ENCODE results near the gene KLRG1.

Gene KLRG1

GRCh38 chr12:8995021-8995775, 5.9 kb downstream of the KLRG1 start:
- DNase-seq = no peak
- Histone ChIP-seq H3K4me3 (no peak overlapping the region), H3K9me3 (no peaks in the 10 kb centered on the region), H3K27me3 (no peaks in the 10 kb centered on the region), H3K4me1 (no peaks in the 10 kb centered on the region), H3K36me3 (no peaks in the 10 kb centered on the region), H3K27ac (no peak overlapping the region)
- intact Hi-C loops (cut with DNase I; ENCODE audit: low total_unique reads) = no loop called here
- no peak for TF ChIP-seq CTCF (IDR thresholded peaks at IDR 0.05)

GRCh38 chr12:8996682-8997405, 7.5 kb downstream of the KLRG1 start:
- intact Hi-C loops (cut with DNase I; ENCODE audit: low total_unique reads) = no loop called here
- Histone ChIP-seq H3K9me3 (no peaks in the 10 kb centered on the region), H3K27me3 (no peaks in the 10 kb centered on the region), H3K4me3 (no peak overlapping the region), H3K36me3 (no peaks in the 10 kb centered on the region), H3K4me1 (no peaks in the 10 kb centered on the region), H3K27ac (no peak overlapping the region)
- no peak for DNase-seq
- no peak for TF ChIP-seq CTCF (IDR thresholded peaks at IDR 0.05)

GRCh38 chr12:9001233-9001632, 11.9 kb downstream of the KLRG1 start:
- H3K27ac ChIP-seq = no peak overlapping the region
- no peak overlapping the region for H3K4me3 ChIP-seq
- no peaks in the 10 kb centered on the region for H3K27me3 ChIP-seq
- no peak for DNase-seq
- no peak for TF ChIP-seq CTCF (IDR thresholded peaks at IDR 0.05)
- no peaks in the 10 kb centered on the region for H3K36me3 ChIP-seq
- no peaks in the 10 kb centered on the region for H3K9me3 ChIP-seq
- intact Hi-C loops (cut with DNase I; ENCODE audit: low total_unique reads) = no loop called here
- H3K4me1 ChIP-seq = no peaks in the 10 kb centered on the region

- TF ChIP-seq CTCF (IDR thresholded peaks at IDR 0.05) = no peak
- no peak overlapping the region for H3K4me3 ChIP-seq
- H3K9me3 ChIP-seq = no peaks in the 10 kb centered on the region
- H3K27me3 ChIP-seq = no peaks in the 10 kb centered on the region
- no peak for DNase-seq
- intact Hi-C loops (cut with DNase I; ENCODE audit: low total_unique reads) = no loop called here
- no peak overlapping the region for H3K27ac ChIP-seq
- no peaks in the 10 kb centered on the region for H3K36me3 ChIP-seq
- no peaks in the 10 kb centered on the region for H3K4me1 ChIP-seq
Observed at GRCh38 chr12:9002335-9002734, 13.0 kb downstream of the KLRG1 start.

- Histone ChIP-seq H3K36me3 (no peaks in the 10 kb centered on the region), H3K27ac (no peak overlapping the region), H3K4me1 (no peaks in the 10 kb centered on the region), H3K4me3 (no peak overlapping the region), H3K27me3 (no peaks in the 10 kb centered on the region), H3K9me3 (peaks cover 0 to 8% (median 0%) of the 10 kb centered on the region in 3 donors)
- DNase-seq = no peak
- no peak for TF ChIP-seq CTCF (IDR thresholded peaks at IDR 0.05)
- intact Hi-C loops (cut with DNase I; ENCODE audit: low total_unique reads) = no loop called here
Observed at GRCh38 chr12:9022592-9022991, 33.2 kb downstream of the KLRG1 start.

Measured in tibial artery (tissue), 4 donors.